Measurements from ENCODE around the gene ETS2.

DNA sequence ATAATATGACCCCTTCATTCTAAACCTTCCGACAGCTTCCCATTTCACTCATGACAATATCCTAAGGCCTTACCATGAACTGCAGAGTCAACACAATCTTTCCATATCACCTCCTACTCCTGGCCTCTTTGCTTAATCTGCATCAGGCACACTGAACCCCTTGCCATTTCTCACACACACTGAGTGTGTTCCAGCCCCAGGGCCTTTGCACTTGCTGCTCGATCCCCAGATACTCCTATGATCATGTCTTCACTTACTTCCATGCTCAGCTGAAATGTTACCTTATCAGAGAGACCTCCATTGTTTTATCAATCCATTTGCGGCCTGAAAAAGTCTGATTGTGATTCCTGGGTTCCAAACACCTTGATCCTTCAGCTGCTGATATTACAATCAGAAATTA, 47.0 kb downstream of the ETS2 start:
- TF ChIP-seq, protein P1, sequence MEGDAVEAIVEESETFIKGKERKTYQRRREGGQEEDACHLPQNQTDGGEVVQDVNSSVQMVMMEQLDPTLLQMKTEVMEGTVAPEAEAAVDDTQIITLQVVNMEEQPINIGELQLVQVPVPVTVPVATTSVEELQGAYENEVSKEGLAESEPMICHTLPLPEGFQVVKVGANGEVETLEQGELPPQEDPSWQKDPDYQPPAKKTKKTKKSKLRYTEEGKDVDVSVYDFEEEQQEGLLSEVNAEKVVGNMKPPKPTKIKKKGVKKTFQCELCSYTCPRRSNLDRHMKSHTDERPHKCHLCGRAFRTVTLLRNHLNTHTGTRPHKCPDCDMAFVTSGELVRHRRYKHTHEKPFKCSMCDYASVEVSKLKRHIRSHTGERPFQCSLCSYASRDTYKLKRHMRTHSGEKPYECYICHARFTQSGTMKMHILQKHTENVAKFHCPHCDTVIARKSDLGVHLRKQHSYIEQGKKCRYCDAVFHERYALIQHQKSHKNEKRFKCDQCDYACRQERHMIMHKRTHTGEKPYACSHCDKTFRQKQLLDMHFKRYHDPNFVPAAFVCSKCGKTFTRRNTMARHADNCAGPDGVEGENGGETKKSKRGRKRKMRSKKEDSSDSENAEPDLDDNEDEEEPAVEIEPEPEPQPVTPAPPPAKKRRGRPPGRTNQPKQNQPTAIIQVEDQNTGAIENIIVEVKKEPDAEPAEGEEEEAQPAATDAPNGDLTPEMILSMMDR (IDR thresholded peaks at IDR 0.05; ENCODE audit: low read length): no peak
- TF ChIP-seq EZH2 (optimal IDR thresholded peaks at IDR 0.05; ENCODE audit: low read depth, low read length): no peak
- TF ChIP-seq EZH2phosphoT487 (IDR thresholded peaks at IDR 0.05; ENCODE audit: low read length): no peak
